GM21825 (cell line): ENCODE results near the gene FIBP.
"Not testable (repeated sequence)": the region's sequence is repeated elsewhere in the genome, so short reads cannot be mapped to it uniquely, and the experiment has no call there.

ENCODE experiments used
- ATAC-seq: cut with Tn5 transposase; IDR thresholded peaks from one replicate; pipeline ENCODE4 v1.9.1; 2021; ENCODE audit warnings: mild to moderate bottlenecking, moderate library complexity; ENCODE audit not compliant: unreplicated experiment

FIBP gene

DNA sequence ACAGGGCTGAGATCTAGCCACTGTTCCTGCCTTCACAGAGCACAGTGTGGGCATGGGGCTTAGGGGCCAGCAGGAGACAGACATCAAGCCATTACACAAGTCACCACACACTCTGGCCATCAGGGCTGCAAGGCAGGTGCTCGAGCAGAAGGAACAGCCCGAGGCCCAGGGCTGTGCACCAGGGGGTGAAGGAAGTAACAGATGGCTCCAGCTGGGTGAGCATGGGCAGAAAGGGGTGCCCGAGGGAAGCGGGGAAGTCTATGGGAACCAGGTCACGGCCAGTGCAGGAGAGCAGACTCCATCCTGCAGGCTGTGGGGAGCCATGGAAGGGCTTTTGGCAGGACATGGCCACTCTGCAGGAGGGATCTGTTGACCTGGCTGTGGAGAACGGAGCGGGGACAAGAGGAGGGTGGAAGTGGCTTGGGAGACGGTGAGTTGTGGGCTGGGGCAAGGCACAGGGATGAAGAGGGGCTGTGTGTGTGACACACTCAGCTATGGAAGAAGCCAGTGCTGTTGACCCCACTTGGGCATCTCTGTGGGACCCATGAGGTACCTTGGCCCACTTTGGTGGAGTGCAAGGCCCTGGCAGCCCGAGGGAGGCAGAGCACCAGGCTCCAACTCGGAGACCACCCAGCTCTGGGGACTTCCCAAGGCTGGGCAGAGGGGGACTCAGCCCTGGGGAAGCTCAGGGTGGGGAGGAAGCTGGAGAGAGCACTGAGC lies 27.0 kb upstream of the FIBP start:
- no peak for ATAC-seq

GRCh38 chr11:65912845-65913244 lies 24.6 kb upstream of the FIBP start:
- no peak for ATAC-seq

GRCh38 chr11:65911682-65912568 lies 23.7 kb upstream of the FIBP start:
- no peak for ATAC-seq

DNA sequence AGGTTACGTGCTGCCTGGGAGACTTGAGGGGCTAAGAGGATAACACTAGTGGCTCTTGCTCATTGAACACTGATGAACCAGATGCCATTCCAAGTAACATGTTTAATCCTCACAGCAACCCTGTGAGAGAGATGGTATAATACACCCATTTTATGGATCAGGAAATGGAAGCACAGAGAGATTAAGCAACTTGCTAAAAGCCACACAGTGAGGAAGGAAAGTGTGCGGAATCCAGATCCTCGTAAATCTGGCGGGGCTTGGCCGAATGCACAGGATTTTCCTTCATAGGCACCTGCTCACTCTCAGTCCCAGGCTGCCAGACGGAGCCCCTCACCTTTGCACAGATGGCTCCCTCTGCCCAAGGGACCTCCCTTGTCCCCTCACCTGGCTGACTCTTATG lies 19.6 kb upstream of the FIBP start:
- ATAC-seq = no peak

DNA sequence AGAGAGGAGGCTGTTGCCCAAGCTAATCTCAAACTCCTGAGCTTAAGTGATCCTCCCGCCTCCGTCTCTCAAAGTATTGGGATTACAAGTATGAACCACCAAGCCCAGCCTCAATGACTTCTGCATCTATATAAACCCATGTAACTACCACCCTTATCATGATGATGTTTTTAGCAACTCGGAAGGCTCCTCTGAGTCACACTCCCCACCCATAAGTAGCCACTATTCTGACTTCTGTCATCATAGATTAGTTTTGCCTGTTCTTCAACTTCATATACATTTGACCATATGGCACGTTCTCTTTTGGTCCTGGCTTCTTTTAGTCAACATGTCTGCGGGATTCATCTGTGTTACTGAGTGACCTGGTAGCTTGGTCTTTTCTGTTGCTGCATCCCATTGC lies 18.3 kb upstream of the FIBP start:
- no peak for ATAC-seq

- ATAC-seq = no peak
Observed at GRCh38 chr11:65903715-65904114, 15.4 kb upstream of the FIBP start.

DNA sequence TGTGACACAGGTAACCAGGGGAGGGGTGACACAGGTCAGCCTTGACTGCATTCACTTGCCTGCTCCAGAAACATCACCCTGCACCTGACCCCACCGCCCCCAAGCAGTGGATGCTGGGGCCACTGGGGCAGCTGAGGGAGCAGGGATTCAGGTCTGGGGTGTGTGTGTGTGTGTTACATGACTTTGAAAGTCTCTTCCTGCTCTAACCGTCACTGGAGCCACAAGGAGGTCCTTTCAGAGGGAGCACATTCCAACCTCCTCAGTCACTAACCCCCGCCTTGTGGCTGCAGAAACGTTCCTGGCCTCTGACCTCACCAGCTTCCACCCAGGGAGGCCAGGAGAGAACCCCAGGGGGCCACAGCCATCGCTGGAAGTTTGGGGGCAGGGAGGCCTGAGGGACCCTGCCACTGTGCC lies 14.8 kb upstream of the FIBP start:
- ATAC-seq = no peak

DNA sequence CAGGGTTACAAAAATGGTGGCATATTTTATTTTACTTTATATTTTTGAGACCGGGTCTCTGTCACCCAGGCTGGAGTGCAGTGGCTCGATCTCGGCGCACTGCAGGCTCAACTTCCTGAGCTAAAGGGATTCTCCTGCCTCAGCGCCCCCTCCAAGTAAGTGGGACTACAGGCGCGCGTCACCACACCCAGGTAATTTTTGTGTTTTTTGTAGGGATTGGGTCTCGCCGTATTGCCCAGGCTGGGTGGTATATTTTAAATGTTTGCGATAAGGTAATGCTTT lies 12.6 kb upstream of the FIBP start:
- ATAC-seq = no peak

- peak; percentile 69 for ATAC-seq
Observed at GRCh38 chr11:65900125-65900898, 12.0 kb upstream of the FIBP start, which contains the start of gene FOSL1. FOSL1 (minus strand) TSS chr11:65900388; CDS start chr11:65900339, 49 bp downstream.

GRCh38 chr11:65899356-65900124 lies 11.3 kb upstream of the FIBP start:
- ATAC-seq = peak; percentile 4

DNA sequence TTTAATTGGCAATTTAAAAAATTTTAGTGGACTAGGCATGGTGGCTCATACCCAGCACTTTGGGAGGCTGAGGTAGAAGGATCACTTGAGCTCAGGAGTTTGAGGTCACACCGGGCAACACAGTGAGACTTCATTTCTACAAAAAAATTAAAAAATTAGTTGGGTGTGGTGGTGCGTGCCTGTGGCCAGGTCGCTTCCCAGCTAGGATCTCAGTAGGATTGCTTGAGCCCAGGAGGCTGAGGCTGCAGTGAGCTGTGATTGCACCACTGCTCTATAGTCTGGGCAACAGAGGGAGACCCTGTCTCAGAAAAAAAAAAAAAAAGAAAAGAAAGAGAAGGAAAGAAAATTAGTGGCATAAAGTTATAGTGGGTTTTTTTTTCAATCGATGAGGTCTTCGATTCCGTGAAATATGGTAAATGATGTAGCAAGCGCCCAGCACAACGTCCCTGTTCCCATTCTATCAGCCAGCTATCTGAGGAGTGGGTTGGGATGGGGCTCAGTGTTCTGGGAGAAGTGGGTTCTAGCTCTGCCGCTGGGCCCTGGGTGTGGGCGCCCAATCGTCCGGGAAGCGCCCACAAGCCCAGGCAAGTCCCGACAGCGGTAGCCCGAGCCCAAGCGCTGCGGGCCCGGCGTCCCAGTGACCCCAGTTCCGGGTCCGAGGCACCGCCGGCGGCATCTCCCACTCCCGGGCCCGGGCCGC lies 10.5 kb upstream of the FIBP start:
- ATAC-seq = no peak

DNA sequence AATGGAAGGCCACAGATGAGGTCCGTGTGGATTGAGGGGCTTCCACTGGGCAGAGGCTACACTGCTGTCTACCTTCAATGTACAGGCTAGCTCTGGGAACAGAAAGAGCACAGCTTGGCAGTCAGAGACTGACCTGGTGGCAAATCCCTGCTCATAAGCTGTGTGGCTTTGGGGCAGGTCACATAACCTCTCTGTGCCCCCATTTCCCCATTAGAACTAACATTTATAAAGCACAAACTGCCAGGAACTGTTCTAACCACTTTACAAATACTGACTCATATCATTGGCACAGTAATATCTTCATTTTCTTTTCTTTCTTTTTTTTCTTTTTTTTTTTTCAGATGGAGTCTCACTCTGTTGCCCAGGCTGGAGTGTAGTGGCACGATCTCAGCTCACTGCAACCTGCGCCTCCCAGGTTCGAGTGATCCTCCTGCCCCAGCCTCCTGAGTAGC lies 8.8 kb upstream of the FIBP start:
- ATAC-seq = no peak

DNA sequence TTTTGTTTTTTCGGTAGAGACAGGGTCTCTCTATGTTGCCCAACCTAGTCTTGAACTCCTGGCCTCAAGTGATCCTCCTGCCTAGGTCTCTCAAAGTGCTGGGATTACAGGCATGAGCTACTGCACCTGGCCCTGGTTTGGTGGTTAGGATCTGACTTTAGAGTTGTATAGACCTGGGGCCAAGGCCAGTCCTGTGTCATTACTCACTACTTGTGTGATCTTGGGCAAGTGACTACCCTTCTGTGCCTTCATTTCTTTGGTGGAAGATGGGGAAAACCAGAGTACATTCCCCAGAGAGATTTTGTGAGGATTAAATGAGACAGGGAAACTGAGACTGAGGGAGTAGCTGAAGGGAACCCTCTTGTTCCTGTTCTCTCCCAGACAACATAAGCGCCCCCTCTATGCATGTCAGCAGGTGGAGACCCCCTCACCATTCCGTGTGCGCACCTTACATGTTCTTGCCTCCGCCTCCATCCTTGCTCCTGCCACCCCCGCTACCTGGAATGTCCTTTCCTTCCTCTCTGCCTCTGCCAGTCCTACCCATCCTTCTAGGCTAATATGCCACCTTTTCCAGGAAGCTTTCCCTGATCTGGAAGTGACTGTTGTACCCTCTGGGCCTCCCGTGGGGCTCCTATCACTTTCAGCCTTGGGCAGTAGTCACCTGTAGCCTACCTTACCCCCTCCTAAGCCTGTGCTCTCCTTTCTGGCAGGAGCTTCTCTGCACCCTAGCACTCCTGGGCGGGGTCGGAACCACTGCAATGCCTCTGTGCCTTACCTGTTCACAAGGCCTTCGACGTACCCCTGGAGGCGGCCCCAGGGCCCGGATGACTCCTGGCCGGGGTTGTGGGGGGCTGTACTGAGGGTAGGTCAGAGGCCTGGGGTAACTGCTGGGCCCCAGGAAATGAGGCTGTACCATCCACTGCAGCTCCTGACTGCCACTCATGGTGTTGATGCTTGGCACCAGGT lies 8.0 kb upstream of the FIBP start:
- no peak for ATAC-seq

GRCh38 chr11:65895482-65895981 lies 7.3 kb upstream of the FIBP start:
- no peak for ATAC-seq

- no peak for ATAC-seq
Observed at GRCh38 chr11:65894034-65894591, 5.8 kb upstream of the FIBP start.

DNA sequence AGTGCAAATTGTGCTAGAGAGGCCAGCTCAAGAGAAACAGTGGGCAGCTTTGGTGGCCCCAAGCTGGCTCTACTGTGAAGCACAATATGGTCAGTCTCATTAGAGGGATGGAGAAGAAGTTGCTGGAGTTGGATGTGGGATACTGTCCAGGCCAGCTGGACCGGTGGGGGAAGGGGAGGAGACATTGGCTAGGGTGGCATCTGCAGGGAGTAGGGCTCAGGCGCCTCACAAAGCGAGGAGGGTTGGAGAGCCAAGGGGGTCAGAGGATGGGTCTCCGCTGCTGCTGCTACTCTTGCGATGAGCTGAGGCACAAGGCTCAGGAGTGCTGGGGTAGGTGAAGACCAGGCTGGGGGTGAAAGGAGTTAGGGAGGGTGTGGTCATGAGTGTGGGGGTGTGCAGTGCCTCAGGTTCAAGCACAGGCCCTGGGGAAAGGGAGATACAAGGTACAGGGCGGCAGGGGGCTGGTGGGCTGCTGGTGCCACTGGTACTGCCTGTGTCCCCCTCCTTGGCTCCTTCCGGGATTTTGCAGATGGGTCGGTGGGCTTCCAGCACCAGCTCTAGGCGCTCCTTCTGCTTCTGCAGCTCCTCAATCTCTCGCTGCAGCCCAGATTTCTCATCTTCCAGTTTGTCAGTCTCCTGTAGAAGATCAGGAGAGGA lies 4.5 kb upstream of the FIBP start:
- ATAC-seq = no peak

GRCh38 chr11:65892137-65892540 lies 3.9 kb upstream of the FIBP start:
- not testable (repeated sequence) for ATAC-seq
